OCI-LY3 (cell line): Measurements from ENCODE around the gene FAM219B.
"Not testable (repeated sequence)": the region's sequence is repeated elsewhere in the genome, so short reads cannot be mapped to it uniquely, and the experiment has no call there.

Source experiments
- H2AFZ ChIP-seq: fragments of 200-600, 300-600 bp; shearing (Covaris generic); 2 replicates; pipeline ENCODE4 v1.6.0; 2014; ENCODE audit warnings: antibody characterized with exemption, low read depth, low read length
- H3K27ac ChIP-seq: fragments of 200-600, 300-600 bp; sonication (generic); 2 replicates; pipeline ENCODE4 v1.5.1; 2014; ENCODE audit warnings: mild to moderate bottlenecking, low read length, moderate library complexity, mixed read lengths
- H3K27me3 ChIP-seq: fragments of 200-600, 300-600 bp; sonication (generic); 2 replicates; pipeline ENCODE4 v1.6.1; 2014; ENCODE audit warnings: low read depth, low read length, mixed read lengths
- H3K36me3 ChIP-seq: fragments of 200-600, 300-600 bp; sonication (generic); replicated peaks from 2 replicates; pipeline ENCODE3; 2014; ENCODE audit warnings: low read depth, low read length, mixed read lengths
- H3K4me1 ChIP-seq: fragments of 300-600, 200-600 bp; sonication (generic); 2 replicates; pipeline ENCODE4 v1.6.1; 2014; ENCODE audit warnings: low read length, mixed read lengths
- H3K4me2 ChIP-seq: fragments of 200-600, 300-600 bp; sonication (generic); 2 replicates; pipeline ENCODE4 v1.6.1; 2014; ENCODE audit warnings: low read length, mixed read lengths
- H3K4me3 ChIP-seq: fragments of 300-600, 200-600 bp; sonication (generic); 2 replicates; pipeline ENCODE4 v1.5.1; 2014; ENCODE audit warnings: antibody characterized with exemption, mild to moderate bottlenecking, low read length, moderate library complexity
- H3K79me2 ChIP-seq: fragments of 300-600, 200-600 bp; shearing (Covaris generic); 2 replicates; pipeline ENCODE4 v1.6.1; 2014; ENCODE audit warnings: mild to moderate bottlenecking, low read length, mixed read lengths
- H3K9ac ChIP-seq: fragments of 300-600, 200-600 bp; shearing (Covaris generic); 2 replicates; pipeline ENCODE4 v1.6.0; 2014; ENCODE audit warnings: mild to moderate bottlenecking, low read length, moderate library complexity
- H3K9me3 ChIP-seq: fragments of 200-600, 300-600 bp; shearing (Covaris generic); 2 replicates; pipeline ENCODE4 v1.6.1; 2014; ENCODE audit warnings: low read length, mixed read lengths; ENCODE audit not compliant: insufficient read depth
- H4K20me1 ChIP-seq: fragments of 200-600, 300-600 bp; sonication (generic); 2 replicates; pipeline ENCODE4 v1.6.1; 2016; ENCODE audit warnings: low read length, mixed read lengths; ENCODE audit not compliant: insufficient read depth
- EZH2phosphoT487 ChIP-seq: fragments of 200-600 bp; shearing (Covaris generic); IDR thresholded peaks from 2 replicates; pipeline ENCODE4 v1.6.1; 2018; ENCODE audit warnings: antibody characterized with exemption, mixed run types, low read depth
- TF ChIP-seq, protein P1 (sequence below): fragments of 200-600, 300-600 bp; sonication (generic); IDR thresholded peaks from 2 replicates; pipeline ENCODE4 v1.5.1; 2014; ENCODE audit warnings: antibody characterized with exemption, low read length, low read depth

Gene FAM219B

DNA sequence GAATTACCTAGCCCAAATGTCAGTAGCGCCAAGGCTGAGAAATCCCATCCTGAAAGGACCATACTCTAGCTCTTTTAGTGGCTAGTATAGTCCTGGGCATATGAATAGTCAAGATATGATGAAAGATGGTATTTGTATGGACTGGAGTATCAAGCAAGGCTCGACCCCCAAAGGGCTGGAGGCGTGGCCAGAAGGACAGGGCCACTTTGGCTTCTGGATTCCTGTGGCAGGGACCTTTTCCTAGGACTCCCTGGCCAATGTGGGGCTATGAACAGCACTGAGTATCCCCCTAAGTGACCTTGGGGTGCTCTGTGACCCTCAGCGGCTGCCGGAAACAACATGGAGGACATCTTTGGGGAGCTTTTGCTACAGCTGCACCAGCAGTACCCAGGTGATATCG lies 10.8 kb downstream of the FAM219B start:
- peaks cover 80% of the 10 kb centered on the region for H3K36me3 ChIP-seq
- TF ChIP-seq, protein P1, sequence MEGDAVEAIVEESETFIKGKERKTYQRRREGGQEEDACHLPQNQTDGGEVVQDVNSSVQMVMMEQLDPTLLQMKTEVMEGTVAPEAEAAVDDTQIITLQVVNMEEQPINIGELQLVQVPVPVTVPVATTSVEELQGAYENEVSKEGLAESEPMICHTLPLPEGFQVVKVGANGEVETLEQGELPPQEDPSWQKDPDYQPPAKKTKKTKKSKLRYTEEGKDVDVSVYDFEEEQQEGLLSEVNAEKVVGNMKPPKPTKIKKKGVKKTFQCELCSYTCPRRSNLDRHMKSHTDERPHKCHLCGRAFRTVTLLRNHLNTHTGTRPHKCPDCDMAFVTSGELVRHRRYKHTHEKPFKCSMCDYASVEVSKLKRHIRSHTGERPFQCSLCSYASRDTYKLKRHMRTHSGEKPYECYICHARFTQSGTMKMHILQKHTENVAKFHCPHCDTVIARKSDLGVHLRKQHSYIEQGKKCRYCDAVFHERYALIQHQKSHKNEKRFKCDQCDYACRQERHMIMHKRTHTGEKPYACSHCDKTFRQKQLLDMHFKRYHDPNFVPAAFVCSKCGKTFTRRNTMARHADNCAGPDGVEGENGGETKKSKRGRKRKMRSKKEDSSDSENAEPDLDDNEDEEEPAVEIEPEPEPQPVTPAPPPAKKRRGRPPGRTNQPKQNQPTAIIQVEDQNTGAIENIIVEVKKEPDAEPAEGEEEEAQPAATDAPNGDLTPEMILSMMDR, result no peak
- TF ChIP-seq EZH2phosphoT487, result no peak

DNA sequence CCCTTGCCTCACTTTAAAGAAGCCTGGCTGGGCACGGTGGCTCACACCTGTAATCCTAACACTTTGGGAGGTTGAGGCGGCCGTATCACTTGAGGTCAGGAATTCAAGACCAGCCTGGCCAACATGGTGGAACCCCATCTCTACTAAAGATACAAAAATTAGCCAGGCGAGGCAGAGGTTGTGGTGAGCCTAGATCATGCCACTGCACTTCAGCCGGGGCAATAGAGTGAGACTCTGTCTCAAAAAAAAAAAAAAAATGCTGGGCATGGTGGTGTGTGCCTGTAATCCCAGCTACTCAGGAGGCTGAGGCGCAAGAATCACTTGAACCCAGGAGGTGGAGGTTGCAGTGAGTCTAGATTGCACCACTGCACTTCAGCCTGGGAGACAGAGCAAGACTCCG lies 12.3 kb downstream of the FAM219B start:
- not testable (repeated sequence) for H3K9me3 ChIP-seq, H4K20me1 ChIP-seq, H3K27ac ChIP-seq, H3K9ac ChIP-seq, H3K4me2 ChIP-seq, H2AFZ ChIP-seq, H3K4me3 ChIP-seq, H3K27me3 ChIP-seq
- Histone ChIP-seq H3K36me3 (peaks cover 66% of the 10 kb centered on the region), H3K79me2 (peaks cover 38% of the 10 kb centered on the region), H3K4me1 (peaks cover 35% of the 10 kb centered on the region)

More for the DNA sequence above, 10.8 kb downstream of the FAM219B start:
- Histone ChIP-seq H2AFZ (no peak overlapping the region), H4K20me1 (no peaks in the 10 kb centered on the region), H3K9me3 (no peaks in the 10 kb centered on the region), H3K4me1 (peaks cover 30% of the 10 kb centered on the region), H3K4me2 (no peak overlapping the region), H3K79me2 (peaks cover 24% of the 10 kb centered on the region), H3K27me3 (no peaks in the 10 kb centered on the region), H3K4me3 (no peak overlapping the region), H3K9ac (no peak overlapping the region), H3K27ac (no peak overlapping the region)

DNA sequence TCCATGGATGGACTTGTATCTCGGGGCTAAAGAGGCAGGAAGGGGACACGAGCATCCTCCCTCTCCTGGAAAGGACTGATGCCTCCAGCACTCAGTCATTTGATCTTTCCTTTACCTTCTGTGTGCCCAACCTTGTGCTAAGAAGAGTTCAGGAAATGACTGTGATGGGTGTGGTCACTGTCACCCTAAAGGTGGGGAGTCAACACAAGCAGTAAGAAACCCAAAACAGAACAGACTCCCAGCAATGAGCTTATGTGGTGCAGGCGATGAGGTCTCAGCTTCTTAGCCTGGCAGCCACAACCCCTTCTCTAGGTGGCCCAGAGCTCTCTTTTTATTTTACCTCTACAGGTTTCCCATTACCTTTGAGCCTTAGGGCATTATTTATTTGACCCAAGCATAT lies 13.0 kb downstream of the FAM219B start:
- peak overlapping the region; percentile 80; the same call in 1 of the 2 replicates for H3K9ac ChIP-seq
- no peaks in the 10 kb centered on the region for H3K9me3 ChIP-seq
- peaks cover 59% of the 10 kb centered on the region for H3K36me3 ChIP-seq
- H3K79me2 ChIP-seq, result peaks cover 38% of the 10 kb centered on the region
- no peak overlapping the region for H3K4me3 ChIP-seq
- H3K27ac ChIP-seq, result peak overlapping the region; percentile 92
- H3K4me2 ChIP-seq, result peak overlapping the region; percentile 98
- TF ChIP-seq, protein P1, result no peak
- no peak for TF ChIP-seq EZH2phosphoT487
- H2AFZ ChIP-seq, result no peak overlapping the region
- no peaks in the 10 kb centered on the region for H3K27me3 ChIP-seq
- H3K4me1 ChIP-seq, result peaks cover 41% of the 10 kb centered on the region
- no peaks in the 10 kb centered on the region for H4K20me1 ChIP-seq

DNA sequence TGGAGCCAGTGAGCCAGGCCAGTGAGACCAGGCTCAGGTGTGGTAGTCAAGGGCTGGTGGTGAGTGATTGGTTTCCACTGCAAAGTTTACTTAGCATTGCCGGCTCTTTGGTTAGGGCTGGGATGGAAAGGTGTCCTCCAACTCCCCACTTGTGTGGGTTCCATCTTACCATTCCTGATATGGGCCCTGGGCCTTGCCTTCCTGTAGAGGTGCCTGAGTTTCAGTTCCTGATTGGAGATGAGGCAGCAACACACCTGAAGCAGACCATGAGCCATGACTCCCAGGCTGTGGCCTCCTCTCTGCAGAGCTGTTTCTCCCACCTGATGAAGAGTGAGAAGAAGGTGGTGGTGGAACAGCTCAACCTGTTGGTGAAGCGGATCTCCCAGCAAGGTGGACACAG lies 13.7 kb downstream of the FAM219B start:
- H3K27me3 ChIP-seq, result no peaks in the 10 kb centered on the region
- no peaks in the 10 kb centered on the region for H3K9me3 ChIP-seq
- H3K4me2 ChIP-seq, result peak overlapping the region; percentile 98
- peak overlapping the region; percentile 80 for H3K9ac ChIP-seq
- H3K36me3 ChIP-seq, result peaks cover 55% of the 10 kb centered on the region
- H3K27ac ChIP-seq, result peak overlapping the region; percentile 92
- H3K4me1 ChIP-seq, result peaks cover 41% of the 10 kb centered on the region
- peaks cover 38% of the 10 kb centered on the region for H3K79me2 ChIP-seq
- peak overlapping the region; percentile 32 for H3K4me3 ChIP-seq
- H4K20me1 ChIP-seq, result no peaks in the 10 kb centered on the region
- TF ChIP-seq, protein P1, result no peak
- no peak for TF ChIP-seq EZH2phosphoT487
- H2AFZ ChIP-seq, result no peak overlapping the region

DNA sequence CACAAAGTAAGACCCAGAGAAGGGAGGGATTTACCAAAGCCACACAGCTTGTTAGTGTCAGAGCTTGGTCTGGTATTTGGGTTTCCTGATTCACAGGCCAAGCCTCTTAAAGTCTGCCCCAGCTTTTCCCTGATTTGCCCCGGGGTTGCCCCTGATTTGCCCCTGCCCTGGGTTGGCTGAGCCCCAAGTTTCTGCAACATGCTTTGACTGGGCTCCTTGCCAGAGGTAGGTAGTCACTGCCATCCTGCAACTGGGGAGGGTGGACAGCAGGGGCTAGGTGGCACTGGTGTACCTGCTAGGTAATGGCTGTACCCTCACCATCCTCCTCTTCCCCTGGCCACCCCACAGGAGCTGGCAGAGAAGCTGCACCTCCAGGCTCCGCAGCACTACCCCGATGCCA lies 14.3 kb downstream of the FAM219B start:
- Histone ChIP-seq H3K27me3 (no peaks in the 10 kb centered on the region), H3K79me2 (peaks cover 38% of the 10 kb centered on the region), H4K20me1 (no peaks in the 10 kb centered on the region), H3K27ac (peak overlapping the region; percentile 92), H2AFZ (no peak overlapping the region), H3K9me3 (no peaks in the 10 kb centered on the region), H3K9ac (peak overlapping the region; percentile 93), H3K4me1 (peaks cover 41% of the 10 kb centered on the region), H3K4me2 (peak overlapping the region; percentile 98), H3K4me3 (peak overlapping the region; percentile 85), H3K36me3 (peaks cover 48% of the 10 kb centered on the region)
- TF ChIP-seq EZH2phosphoT487, result no peak
- TF ChIP-seq, protein P1, result peak; percentile 32
